ENCODE data around the gene PRCD.

GRCh38 chr17:76588182-76588581 is 48.3 kb downstream of the PRCD start:
- no peak for TF ChIP-seq POLR2A (IDR thresholded peaks at IDR 0.05; ENCODE audit: low read depth, low read length)
- no peak for TF ChIP-seq TAF1 (IDR thresholded peaks at IDR 0.05; ENCODE audit: borderline replicate concordance, low read depth, low read length)

All from GM12892 (cell line).